ENCODE results near the gene CNKSR2.
"Not testable (repeated sequence)": the region's sequence is repeated elsewhere in the genome, so short reads cannot be mapped to it uniquely, and the experiment has no call there.

Gene CNKSR2

DNA sequence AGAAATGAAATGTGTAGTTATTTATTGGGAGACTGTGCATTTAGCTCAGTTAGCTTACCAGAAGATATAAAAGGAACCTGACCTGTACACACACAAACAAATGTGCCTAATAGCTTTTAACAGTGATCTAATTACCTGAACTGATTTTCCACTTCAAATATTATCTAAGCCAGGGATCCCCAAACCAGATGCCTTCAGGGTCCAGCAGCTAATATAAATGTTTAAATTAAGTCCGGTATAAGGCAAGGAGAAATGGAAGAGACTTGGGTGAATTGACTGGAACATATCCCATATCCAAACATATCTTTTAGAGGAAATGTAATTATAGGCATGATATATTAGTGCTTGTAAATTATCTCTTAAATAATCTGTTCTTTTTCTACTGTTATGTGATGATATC lies 66.7 kb downstream of the CNKSR2 start:
- DNase-seq (ENCODE audit: low read depth): no peak

DNA sequence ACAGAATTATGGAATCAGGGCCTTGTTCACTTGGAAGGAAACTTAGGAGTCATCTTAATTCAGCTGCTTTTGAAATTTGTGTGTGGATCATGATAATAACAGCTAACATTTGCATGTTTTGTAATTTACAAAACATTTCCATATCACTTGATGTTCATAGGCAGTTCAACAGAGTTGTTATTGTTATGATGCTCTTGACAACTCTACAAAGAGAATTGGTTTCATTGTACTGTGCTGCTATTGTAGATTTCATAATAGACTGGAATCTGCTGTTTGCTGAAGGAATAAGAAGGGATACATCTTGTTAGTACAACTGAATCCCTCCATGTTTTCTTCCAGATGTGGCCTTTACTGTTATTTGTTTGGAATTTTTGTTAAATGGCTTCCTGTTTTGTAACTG lies 83.5 kb downstream of the CNKSR2 start:
- DNase-seq (ENCODE audit: low read depth): no peak

DNA sequence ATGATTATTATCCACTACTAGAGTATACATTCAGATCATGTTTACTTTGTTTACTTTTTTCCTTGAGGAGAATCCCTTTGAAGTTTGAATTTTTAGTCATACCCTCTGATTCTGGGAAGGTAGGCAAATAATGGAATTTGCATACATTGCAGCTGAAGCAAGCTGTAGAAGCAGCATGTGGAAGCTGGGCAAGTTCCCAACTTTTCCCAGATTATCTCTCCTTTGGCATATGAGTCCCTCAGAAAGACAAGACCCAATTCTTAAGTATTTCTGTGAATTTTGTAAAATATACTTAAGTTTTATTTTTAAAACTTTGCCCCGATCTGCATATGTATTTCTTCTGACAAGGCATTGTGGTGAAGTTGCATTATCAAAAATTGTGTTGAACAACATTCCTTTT lies 94.9 kb downstream of the CNKSR2 start:
- no peak for DNase-seq (ENCODE audit: low read depth)

DNA sequence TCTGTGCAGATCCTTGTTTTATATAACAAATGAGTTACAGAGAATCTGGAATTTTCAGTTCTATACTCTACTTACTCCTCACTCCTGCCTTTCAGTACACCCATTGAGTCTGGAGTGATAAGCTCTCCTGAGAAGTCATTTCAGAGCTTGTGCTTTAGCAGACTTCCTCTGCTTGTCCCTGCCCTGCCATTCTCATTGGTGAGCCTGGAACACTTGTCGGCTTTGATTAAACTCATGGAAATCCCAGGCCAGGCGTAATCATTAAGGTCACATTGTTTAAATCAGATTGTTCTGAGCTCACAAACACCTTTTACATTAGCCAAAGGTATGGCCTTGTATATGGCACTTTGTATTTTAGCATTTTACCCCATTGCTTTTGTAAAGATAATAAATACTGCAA lies 102.7 kb downstream of the CNKSR2 start:
- DNase-seq (ENCODE audit: low read depth): no peak

DNA sequence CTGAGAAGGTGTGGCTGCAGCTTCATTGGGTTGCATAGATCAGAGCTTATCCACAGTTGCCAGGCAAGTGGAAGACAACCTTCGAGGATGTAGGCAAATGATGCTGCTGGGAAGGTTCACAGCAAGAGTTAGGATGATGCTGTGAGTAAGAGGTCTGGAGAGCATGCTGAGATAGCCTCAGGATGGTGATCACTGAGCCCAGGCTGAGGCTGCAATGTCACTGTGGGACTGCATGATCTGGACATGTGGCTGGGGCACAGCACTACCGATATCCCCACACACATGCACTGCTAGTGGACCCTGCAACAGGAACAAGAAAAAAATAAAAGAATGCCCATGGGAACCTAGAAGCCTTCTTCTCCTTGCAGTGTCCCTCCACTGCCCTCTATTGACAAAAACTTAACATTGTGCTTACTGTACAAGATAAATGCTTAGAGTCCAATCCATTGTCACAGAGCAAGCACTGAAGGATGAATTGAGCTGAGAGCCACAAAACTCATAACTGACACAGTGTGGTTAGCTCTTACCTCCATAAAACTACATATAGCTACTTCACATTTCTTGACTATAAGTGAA lies 105.6 kb downstream of the CNKSR2 start:
- peak; percentile 58 for DNase-seq (ENCODE audit: low read depth)

DNA sequence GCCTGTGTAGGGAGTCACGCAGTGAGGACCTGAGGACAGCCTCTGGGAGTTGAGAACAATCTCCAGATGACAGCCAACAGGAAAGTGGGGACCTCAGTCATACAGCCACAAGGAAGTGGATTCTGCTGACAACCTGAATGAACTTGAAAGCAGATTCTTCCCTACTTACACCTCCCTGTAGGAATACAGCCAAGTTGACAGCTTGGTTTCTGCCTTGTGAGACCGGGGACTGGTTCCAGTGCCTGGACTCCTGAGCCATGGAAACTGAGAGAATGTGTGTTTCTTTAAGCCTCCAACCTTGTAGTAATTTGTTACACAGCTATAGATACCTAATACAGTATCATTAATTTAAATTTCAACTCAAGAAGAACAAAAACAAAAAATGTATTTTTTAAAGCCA lies 107.5 kb downstream of the CNKSR2 start:
- no peak for DNase-seq (ENCODE audit: low read depth)

DNA sequence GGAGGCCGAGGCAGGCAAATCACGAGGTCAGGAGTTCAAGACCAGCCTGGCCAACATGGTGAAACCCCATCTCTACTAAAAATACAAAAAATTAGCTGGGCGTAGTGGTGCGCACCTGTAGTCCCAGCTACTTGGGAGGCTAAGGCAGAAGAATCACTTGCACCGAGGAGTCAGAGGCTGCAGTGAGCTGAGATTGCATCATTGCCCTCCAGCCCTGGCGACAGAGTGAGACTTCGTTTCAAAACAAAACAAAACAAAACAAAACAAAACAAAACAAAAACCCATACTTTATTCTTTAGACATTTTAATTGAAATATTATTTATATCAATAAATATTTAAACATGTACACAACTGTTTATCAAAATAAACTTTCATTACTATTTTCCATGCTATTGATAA lies 109.8 kb downstream of the CNKSR2 start:
- not testable (repeated sequence) for DNase-seq (ENCODE audit: low read depth)

DNA sequence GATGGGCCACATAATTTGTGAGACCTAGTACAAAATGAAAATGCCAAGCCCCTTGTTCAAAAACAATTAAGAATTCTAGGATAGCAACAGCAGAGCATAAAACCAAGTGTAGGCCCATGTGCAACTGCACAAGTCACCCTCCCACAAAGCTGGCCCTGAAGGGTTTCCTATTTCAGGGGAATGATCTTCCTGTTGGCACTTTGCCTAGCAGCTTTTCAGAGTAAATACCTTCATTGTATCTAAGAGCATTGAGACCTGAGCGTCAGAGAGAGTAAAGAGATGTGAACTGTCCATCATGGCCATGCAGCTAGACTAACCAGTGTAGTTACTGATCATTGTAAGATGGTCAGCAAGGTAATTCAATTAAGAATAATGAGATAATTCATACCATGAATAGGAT lies 113.6 kb downstream of the CNKSR2 start:
- peak; percentile 48 for DNase-seq (ENCODE audit: low read depth)

DNA sequence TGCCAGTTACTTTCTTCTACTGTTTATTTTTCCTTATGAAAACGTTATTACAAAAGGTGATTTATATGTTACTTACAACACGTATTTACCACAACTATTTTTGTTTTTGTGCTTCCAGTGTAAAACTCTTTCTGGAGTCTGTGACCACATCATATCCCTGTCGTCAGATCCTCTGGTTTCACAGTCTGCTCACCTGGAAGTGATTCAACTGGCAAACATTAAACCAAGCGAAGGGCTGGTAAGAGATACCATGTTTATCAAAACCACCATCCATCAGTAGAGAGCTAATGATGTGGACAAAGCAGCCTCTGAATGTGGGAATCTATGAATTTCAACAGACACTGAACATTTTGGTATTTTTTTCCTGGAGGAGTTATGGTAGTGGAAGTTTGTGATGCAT lies 116.1 kb downstream of the CNKSR2 start:
- no peak for DNase-seq (ENCODE audit: low read depth)

DNA sequence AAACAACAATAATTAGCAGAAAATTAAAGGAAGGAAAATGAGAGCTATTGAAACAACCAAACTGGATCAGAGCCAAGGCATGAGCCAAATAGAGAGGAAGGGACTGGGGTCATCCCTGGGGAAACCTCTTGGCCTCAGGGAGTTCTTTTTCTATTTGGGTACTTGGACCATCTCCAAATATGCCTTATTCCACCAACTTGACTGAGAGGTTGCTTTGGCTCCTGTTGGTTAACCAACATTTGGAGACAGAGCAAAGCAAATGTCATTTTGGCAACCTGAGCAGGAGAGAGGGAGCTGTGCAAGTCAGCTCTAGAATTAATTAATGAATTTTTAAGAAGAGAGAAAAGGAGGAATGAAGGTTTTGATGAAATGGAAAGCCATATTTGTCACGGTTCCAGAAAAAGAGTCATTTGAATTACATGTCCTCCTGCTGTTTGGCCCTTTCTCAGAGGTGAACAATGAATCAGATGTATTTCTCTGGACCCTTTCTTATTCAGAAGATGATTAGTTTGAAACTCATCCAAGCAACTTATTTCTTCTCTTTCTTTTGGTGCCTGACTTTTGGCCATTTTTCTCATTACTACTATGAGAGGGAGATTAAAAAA lies 119.1 kb downstream of the CNKSR2 start:
- DNase-seq (ENCODE audit: low read depth): peak; percentile 36

DNA sequence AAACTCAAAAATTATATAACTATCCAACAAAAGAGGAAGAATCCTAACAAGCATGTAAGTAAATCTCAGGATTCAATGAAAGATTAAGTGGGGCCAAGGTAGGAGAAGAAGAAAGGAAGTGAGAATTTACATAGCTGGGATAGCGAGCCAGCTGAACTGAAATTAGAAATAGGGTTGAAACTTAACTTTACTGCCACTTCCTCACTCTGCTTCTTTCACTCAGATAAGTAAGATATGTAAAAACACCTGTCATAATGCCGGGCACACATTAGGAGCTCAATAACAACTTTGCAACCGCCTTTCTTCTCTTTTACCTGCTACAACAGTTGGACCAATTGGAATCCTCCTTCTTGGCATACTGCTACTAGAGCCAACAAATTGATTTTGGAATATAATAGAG lies 129.4 kb downstream of the CNKSR2 start:
- DNase-seq (ENCODE audit: low read depth): no peak

DNA sequence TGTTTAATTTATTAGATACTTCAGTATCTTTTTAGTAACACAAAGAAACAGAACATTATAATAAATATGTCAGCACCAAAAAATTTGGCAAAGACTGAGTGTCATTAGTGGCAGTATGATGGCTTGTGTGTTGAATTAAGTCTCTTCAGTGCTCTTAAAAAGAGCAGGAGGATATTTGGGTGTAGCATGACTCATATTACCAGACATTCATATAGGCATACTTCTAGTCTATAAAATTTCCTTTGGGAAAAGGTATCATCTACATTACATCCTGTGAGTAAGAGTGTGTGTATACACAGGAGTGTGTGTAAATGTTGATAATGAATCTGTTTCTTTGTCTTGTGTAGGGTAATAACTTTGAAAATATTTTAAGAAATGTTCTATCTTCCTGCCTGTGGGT lies 135.7 kb downstream of the CNKSR2 start:
- peak; percentile 16 for DNase-seq (ENCODE audit: low read depth)

DNA sequence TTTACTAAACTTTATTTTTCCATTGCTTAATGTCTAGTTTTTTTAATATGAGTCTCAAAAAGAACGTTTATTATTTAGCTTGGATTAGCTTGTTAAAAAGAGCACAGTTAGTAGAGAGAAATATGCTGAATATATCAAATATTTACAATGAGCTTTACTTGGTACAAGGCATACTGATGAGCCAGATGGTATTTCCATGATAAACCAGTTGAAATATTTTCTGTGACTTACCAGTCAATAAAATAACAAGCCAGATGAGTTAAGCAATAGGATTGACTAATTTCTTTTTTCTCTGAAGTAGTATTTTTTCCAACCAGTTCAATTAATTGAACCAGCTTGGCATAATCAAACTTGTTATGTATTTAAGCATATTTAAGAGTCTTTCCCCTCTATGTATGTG lies 149.8 kb downstream of the CNKSR2 start:
- DNase-seq (ENCODE audit: low read depth): peak; percentile 55

DNA sequence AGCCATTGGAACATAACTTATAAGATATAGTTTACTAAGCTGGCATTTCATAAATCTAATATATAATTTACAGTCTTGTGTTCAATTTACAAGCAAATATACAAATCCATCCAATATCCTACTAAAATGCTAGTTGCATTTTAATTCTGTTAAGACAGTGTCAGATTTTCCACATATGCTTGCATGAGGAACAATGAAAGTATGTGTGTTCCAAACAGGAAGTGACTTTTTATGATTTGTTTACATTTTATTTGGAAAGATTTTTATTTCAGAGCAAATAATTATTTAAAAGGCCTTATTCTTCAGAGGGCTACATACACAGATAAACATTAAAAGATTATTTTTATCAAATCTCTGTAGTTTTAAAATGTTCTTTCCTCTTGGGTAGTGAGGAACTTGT lies 153.9 kb downstream of the CNKSR2 start:
- DNase-seq (ENCODE audit: low read depth): peak; percentile 45

DNA sequence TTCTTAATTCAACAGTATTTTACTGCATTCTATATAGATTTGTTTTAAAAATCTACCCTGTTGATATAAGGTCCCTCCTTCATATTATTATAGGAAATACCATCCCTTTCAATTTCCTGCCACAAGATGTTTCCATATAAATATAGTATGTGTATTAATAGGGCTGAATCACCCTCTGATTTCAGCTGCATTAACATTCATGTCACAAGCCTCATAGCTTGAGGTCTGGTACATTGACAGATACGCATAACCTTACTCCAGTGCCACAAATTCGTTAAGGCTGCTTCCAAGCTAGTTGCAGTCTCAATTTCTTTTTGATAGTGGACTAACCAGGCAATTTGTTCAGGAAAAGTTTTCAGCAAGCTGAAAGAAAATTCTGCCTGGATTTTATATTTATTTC lies 155.6 kb downstream of the CNKSR2 start:
- peak; percentile 63 for DNase-seq (ENCODE audit: low read depth)

DNA sequence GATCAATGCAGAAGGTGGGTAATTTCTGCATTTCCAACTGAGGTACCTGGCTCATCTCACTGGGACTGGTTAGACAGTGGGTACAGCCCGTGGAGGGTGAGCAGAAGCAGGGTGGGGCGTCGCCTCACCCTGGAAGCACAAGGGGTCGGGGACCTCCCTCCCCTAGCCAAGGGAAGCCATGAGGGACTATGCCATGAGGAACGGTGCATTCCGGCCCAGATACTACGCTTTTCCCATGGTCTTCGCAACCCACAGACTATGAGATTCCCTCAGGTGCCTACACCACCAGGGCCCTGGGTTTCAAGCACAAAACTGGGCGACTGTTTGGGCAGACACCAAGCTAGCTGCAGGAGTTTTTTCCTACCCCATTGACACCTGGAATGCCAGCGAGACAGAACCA lies 170.4 kb downstream of the CNKSR2 start:
- DNase-seq (ENCODE audit: low read depth): not testable (repeated sequence)

DNA sequence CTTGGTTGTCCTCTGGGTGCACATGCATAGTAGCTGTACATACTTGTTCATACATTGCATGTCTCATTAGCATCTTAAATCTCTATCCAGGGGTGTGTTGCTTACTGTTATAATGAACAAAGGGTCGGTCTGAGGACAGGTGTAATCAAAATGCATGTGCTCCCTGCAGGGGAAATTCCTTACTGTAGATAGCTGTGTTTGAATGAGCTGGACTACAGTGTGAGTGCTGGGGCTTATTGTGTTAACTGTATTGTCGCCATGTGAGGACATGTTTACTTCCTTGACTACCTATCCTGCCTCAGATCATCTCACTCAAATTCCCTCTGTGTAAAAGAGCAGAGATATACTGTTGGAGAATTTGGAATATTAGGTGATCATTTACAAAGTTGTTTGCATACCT lies 185.2 kb downstream of the CNKSR2 start:
- DNase-seq (ENCODE audit: low read depth): no peak

DNA sequence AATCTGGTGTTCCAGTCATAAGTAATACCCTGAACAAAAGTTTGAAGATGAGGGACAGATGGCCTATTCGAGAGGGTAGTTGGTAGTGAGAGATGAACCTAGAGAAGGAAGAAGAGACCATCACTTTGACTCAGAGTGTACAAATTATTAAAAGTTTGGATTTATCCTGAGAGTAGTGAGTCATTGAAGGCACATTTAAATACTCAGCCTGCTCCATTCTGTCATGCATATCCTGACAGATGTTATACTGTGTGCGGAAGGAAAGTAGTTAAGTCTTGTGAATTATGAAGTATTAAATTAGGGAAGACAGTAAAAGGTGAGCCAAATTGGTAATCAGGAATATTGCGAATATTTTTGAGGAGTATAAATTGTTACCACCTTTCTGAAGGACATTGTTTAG lies 190.8 kb downstream of the CNKSR2 start:
- DNase-seq (ENCODE audit: low read depth): no peak

DNA sequence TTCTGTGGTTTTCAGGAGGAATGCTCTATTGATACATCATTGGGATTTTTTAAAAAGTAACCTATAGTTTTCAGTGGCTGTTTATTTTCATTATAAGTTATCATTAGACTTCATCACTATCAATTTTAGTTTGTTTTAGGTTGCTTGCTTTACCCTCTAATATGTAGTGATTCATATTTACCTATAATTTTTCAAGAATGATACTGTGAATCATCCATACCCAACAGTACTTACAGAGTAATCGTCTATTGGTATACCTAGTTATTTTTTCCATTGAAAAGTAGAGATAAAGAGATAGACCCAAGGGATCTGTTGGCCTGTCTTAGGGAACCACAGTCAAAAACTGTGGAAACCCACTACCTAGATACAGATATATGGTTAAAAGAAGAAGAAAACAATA lies 200.6 kb downstream of the CNKSR2 start:
- DNase-seq (ENCODE audit: low read depth): no peak

DNA sequence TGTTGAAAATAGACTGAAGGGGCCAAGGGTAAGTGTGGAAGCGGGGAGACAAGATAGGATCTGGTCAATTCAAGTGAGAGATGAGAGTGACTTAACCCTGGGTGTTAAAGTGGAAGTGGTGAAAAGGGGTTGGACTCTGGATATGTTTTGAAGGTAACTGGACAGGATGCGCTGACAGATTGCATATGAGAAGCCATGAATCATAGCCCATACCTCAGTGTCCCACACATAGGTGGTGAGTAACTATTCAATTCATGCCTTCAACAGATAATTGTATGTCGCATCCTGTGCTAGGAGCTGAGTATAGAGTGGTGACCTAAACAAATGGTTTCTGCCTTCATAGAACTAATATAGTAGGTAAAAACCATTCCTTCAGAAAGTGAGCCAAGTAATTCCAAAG lies 207.3 kb downstream of the CNKSR2 start:
- no peak for DNase-seq (ENCODE audit: low read depth)

DNA sequence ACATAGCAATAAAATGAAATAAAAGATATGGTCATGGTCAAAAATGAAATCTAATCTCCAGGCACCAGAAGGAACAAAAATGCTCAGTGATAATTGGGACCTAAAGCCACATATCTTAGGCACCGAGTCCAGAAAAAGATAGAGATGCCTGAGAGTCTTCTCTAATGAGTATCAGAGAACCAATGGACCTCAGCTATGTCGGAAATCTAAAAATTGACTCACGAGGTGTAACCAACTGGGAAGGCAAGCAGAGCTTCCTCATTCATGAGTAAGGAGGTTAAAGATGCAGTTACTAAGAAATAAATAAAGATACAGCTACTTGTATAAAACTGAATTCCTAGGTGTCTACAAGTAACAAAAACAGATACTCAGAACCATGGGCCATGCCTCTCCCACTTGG lies 211.8 kb downstream of the CNKSR2 start:
- DNase-seq (ENCODE audit: low read depth): no peak

DNA sequence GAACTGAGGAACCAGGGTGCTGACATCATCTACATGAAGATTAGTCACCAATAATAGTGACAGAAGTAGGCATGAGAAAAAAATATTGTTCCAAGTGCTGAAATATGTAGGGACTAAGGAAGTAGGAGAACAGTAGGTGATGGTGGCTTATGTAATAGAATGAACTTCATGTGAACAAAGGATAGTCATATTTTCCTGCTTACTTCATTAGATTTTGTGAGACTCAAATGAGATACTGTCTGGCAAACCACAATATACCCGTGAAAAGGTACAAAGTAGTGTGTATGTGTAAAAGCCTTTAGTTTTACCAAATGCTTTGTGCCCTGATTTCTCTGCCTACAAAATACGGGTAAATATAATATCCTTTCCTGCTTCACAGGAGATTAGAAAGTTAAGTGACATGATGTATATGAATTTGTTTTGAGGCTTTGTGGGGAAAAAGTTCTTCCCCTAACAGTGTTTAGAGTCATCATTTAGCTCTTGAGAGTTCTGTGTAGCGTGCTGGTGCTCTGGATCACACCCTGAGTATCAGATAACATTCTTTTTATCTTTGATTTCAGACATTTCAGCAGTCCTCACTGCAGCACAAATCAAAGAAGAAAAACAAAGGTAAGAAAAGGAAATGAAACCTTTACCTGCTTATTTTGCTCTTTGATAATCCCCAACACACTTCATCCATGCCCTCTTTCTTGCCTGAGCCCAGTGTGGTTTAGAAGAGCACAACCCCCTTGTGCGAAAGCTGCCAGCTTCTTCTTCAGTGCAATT lies 216.0 kb downstream of the CNKSR2 start:
- no peak for DNase-seq (ENCODE audit: low read depth)

DNA sequence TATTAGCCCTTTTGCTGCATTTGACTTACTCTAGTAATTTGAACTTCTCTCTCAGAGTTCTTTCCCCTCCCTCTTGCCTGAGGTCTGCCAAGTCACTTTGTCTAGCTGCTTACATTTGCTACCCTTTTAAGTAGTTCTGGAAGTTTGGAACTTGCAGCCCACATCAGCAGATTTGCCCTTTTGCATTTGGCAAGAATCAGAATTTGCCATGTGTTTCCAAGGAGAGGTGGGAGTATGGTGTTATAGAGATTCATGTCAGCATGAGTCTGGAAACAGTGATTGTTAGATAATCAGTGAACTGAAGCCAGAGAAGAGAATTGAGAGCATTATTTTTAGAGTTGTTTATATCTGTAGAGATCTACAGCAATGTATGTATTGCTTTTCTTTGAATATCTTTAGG lies 231.8 kb downstream of the CNKSR2 start:
- no peak for DNase-seq (ENCODE audit: low read depth)

DNA sequence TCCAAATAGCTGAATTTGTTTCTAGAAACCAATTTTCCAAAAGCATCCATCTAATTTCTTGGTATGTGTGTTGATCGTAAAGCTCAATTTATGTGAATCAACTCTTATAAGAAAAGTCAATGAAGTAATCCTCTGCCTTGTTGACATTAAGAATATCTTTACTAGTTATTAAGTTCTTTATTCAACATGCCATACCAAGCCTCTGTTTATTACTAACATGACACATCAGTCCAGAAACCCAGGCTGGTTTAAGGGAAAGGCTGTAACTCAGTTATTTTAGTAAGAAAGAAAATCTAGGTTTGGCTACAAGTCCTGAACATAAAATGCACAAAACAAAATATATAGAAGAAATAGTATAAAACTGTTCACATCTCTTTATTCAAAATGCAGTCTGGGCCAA lies 235.9 kb downstream of the CNKSR2 start:
- DNase-seq (ENCODE audit: low read depth): peak; percentile 12
